ENCODE data around the gene JARID2.
A peak's percentile ranks its signal among the peaks of the same experiment; 100 is the strongest.

JARID2 gene

DNA sequence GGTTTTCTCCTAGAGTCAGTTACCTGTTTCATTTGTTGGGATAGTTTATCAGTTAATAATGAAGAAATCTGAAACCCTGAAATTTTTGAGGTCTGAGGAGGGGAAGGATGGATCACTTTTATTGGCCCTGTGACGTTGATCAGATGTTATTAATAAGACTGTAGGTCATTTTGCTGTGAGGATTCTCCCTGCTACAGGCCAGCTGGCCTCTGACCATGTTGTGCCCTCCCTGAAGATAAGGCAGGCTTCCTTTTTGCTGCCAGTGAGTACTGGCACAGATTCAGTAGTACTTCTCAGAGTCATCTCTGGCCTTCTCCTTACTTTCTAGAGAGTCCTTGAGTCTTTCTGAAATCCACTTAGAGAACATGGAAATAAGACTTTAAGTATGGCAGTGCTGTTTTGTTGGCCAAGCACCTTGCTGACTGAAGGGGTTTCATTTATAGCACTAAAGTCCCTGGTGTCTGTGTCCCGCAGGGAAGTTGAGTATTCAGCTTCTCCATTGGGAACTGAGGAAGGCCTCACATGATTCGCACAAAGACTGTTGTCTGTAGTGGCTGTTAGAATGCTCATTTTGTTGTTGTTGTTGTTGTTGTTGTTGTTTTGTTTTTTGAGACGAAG lies 214.3 kb downstream of the JARID2 start:
- in situ Hi-C loops (cut with HindIII; ENCODE audit: low sequenced_read_pairs) = no loop called here
- no peak for DNase-seq (ENCODE audit: low read depth, low spot score)
- TF ChIP-seq, protein P1, sequence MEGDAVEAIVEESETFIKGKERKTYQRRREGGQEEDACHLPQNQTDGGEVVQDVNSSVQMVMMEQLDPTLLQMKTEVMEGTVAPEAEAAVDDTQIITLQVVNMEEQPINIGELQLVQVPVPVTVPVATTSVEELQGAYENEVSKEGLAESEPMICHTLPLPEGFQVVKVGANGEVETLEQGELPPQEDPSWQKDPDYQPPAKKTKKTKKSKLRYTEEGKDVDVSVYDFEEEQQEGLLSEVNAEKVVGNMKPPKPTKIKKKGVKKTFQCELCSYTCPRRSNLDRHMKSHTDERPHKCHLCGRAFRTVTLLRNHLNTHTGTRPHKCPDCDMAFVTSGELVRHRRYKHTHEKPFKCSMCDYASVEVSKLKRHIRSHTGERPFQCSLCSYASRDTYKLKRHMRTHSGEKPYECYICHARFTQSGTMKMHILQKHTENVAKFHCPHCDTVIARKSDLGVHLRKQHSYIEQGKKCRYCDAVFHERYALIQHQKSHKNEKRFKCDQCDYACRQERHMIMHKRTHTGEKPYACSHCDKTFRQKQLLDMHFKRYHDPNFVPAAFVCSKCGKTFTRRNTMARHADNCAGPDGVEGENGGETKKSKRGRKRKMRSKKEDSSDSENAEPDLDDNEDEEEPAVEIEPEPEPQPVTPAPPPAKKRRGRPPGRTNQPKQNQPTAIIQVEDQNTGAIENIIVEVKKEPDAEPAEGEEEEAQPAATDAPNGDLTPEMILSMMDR (IDR thresholded peaks at IDR 0.05; ENCODE audit: low read depth, low read length) = no peak
- no peak overlapping the region for H3K4me3 ChIP-seq (ENCODE audit: low read depth, low read length)

DNA sequence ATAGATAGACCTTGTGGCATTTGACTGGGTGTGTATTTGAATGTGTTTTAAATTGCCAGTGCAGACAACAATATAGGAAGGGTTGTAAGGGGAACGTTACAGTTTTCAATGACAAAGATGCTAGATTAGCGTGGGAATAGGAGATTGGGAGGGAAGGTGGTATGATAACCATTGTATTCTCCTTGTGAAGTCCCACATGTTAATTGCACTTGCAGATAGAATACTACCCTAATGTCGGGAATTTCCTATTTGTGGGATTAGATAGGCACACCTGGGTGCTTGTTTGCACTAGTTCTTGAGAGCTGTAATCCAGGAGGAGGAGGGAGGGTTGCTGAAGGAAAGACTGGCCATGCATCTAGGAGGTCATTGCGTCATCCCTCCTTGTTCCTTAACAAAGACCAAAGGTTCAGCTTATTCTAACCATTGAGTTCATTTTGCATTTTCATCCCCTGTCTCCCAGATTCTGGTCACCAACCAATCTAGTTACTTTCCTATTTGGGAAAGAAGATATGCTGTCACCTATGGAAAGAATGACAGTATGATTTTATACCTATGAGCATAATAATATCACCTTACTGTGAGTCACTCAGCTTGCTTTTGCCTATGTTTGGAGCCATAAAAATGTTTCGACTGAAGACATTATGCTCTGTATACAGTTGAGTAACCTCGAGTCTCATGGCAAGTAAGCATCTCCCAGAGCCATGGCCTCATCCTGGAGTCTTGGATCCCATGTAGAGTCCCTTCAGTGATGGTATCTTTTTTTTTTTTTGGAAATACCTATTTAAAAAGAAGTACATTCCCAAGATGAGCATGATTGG lies 215.5 kb downstream of the JARID2 start:
- in situ Hi-C loops (cut with HindIII; ENCODE audit: low sequenced_read_pairs) = no loop called here
- no peak overlapping the region for H3K4me3 ChIP-seq (ENCODE audit: low read depth, low read length)
- TF ChIP-seq, protein P1 (IDR thresholded peaks at IDR 0.05; ENCODE audit: low read depth, low read length) = no peak
- DNase-seq (ENCODE audit: low read depth, low spot score) = no peak

DNA sequence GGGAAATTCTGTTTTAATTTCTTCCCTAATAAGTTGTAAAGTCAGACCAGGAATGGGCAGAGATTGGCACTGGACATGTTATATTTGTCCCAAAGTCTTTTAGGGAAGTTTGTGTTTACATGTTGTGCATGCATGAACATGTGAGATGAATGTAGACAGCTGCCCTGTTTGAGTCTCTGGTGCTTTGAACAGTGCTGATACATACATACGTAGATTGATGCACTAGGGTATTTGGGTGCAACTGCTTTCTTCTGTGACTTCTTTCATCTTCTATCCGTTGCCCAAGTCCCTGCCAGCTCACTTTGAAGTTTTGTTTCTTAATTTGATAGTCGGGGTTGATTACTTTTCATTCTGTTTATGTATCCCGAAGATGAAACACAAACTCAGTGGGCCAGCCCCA lies 216.4 kb downstream of the JARID2 start:
- no peak for DNase-seq (ENCODE audit: low read depth, low spot score)
- no peak overlapping the region for H3K4me3 ChIP-seq (ENCODE audit: low read depth, low read length)

DNA sequence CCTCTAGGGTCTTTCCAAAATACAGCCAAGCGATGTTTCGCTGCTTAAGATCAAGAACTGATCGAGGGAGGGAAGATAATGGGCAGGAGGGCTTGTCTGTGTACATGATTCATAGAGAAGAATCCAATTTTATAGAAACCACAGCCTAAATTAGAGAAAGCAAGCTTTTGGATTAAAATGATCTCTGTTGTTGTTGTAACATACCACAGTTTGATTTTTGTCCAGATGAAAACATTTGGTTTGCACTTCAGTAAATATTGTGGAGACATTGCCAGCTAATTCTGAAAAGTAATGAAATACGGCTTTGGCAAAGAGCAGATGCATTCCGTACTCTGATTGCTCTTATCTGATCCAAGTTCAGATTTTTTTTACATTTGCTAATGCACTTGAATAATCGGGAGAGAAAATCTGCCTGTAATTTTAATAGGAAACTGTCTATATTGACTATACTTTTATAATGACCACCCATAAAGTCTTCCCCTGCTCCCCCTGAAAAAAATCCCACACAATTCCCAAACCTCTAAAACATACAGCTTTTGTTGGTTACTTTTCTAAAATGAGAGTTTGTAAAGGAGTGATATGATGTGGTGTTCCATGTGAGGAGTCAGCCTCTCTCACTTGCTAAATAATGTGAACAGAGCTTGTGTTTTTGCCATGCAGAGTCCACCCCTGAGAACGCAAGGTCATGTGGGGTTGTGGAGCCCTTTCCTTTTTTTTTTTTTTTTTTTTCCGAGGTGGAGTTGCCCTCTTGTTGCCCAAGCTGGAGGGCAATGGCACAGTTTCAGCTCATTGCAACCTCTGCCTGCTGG lies 217.1 kb downstream of the JARID2 start:
- no peak overlapping the region for H3K4me3 ChIP-seq (ENCODE audit: low read depth, low read length)
- no peak for DNase-seq (ENCODE audit: low read depth, low spot score)
- TF ChIP-seq, protein P1 (IDR thresholded peaks at IDR 0.05; ENCODE audit: low read depth, low read length) = no peak
- in situ Hi-C loops (cut with HindIII; ENCODE audit: low sequenced_read_pairs) = no loop called here

More for the DNA sequence above, 216.4 kb downstream of the JARID2 start:
- in situ Hi-C loops (cut with HindIII; ENCODE audit: low sequenced_read_pairs) = no loop called here
- TF ChIP-seq, protein P1 (IDR thresholded peaks at IDR 0.05; ENCODE audit: low read depth, low read length) = no peak

DNA sequence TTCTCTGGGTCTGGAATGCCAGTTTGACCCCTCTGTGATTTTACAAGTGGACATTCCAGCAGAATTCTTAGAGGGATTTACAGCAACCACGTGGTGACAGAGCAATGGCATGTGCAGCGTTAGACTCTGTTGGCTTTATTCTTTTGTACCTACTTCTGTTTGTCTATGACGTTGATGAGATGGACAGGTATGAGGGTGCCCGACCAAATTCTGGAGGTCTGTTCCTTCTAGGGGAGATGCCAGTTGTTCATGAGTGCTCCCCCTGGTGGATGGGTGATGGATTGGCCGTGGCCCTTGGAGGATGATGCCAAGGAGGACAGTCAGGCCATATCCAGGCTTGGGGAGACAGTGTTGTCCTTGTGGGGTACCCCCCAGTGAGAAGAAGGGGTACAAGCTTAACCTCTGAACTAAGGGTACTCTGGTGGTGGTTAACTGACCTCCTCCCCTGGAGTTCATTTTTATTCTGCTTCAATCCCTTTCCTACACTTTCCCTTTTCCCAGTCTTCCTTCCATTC lies 218.4 kb downstream of the JARID2 start:
- no peak for DNase-seq (ENCODE audit: low read depth, low spot score)
- in situ Hi-C loops (cut with HindIII; ENCODE audit: low sequenced_read_pairs) = no loop called here
- no peak overlapping the region for H3K4me3 ChIP-seq (ENCODE audit: low read depth, low read length)
- TF ChIP-seq, protein P1 (IDR thresholded peaks at IDR 0.05; ENCODE audit: low read depth, low read length) = peak; percentile 57

DNA sequence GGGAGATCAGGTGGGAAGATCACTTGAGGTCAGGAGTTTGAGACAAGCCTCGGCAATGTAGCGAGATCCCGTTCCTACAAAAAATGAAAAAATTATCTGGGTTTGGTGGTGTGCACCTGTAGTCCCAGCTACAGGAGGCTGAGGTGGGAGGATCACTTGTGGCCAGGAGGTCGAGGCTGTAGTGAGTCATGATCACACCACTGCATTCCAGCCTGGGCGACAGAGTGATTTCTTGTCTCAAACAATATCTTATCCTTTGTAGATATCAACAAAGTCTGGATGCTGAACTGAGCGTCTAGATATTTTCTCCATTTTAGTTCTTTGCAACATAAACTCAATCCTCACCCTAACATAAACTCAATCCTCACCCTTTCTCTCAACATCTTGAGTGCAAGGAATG lies 219.3 kb downstream of the JARID2 start:
- no peak for DNase-seq (ENCODE audit: low read depth, low spot score)
- TF ChIP-seq, protein P1 (IDR thresholded peaks at IDR 0.05; ENCODE audit: low read depth, low read length) = no peak
- no peak overlapping the region for H3K4me3 ChIP-seq (ENCODE audit: low read depth, low read length)
- in situ Hi-C loops (cut with HindIII; ENCODE audit: low sequenced_read_pairs) = no loop called here
